Measurements from ENCODE around the gene CHD9NB.

Gene CHD9NB

GRCh38 chr16:53024045-53024444 lies 28.7 kb downstream of the CHD9NB start:
- WGBS (ENCODE audit: insufficient coverage, insufficient read length) = no CpG with 5 or more reads among the region's 4 CpGs
- Histone ChIP-seq H3K27me3 (ENCODE audit: control insufficient read depth, insufficient read depth, low read length) (no peaks in the 10 kb centered on the region), H3K27ac (ENCODE audit: low read length) (no peak overlapping the region), H3K36me3 (ENCODE audit: control insufficient read depth, insufficient read depth, low read length) (no peaks in the 10 kb centered on the region), H3K4me1 (ENCODE audit: control insufficient read depth, insufficient read depth, low read length) (no peaks in the 10 kb centered on the region), H3K9me3 (ENCODE audit: control insufficient read depth, insufficient read depth, low read length) (no peaks in the 10 kb centered on the region), H3K4me3 (ENCODE audit: low read length) (no peak overlapping the region)
- DNase-seq (ENCODE audit: low read depth, low spot score) = no peak

GRCh38 chr16:53022374-53022773 lies 30.3 kb downstream of the CHD9NB start:
- Histone ChIP-seq H3K4me3 (ENCODE audit: low read length) (no peak overlapping the region), H3K27ac (ENCODE audit: low read length) (no peak overlapping the region), H3K27me3 (ENCODE audit: control insufficient read depth, insufficient read depth, low read length) (no peaks in the 10 kb centered on the region), H3K9me3 (ENCODE audit: control insufficient read depth, insufficient read depth, low read length) (no peaks in the 10 kb centered on the region), H3K4me1 (ENCODE audit: control insufficient read depth, insufficient read depth, low read length) (no peaks in the 10 kb centered on the region), H3K36me3 (ENCODE audit: control insufficient read depth, insufficient read depth, low read length) (no peaks in the 10 kb centered on the region)
- no CpG with 5 or more reads among the region's 5 CpGs for WGBS (ENCODE audit: insufficient coverage, insufficient read length)
- no peak for DNase-seq (ENCODE audit: low read depth, low spot score)

GRCh38 chr16:53018834-53019416 lies 33.8 kb downstream of the CHD9NB start:
- H3K36me3 ChIP-seq (ENCODE audit: control insufficient read depth, insufficient read depth, low read length) = no peaks in the 10 kb centered on the region
- no peaks in the 10 kb centered on the region for H3K27me3 ChIP-seq (ENCODE audit: control insufficient read depth, insufficient read depth, low read length)
- no peak overlapping the region for H3K27ac ChIP-seq (ENCODE audit: low read length)
- no peak for DNase-seq (ENCODE audit: low read depth, low spot score)
- H3K4me1 ChIP-seq (ENCODE audit: control insufficient read depth, insufficient read depth, low read length) = no peaks in the 10 kb centered on the region
- no CpG with 5 or more reads among the region's 2 CpGs for WGBS (ENCODE audit: insufficient coverage, insufficient read length)
- no peaks in the 10 kb centered on the region for H3K9me3 ChIP-seq (ENCODE audit: control insufficient read depth, insufficient read depth, low read length)
- H3K4me3 ChIP-seq (ENCODE audit: low read length) = no peak overlapping the region; the same call in 1 of the 2 replicates

- Histone ChIP-seq H3K27me3 (ENCODE audit: control insufficient read depth, insufficient read depth, low read length) (no peaks in the 10 kb centered on the region), H3K9me3 (ENCODE audit: control insufficient read depth, insufficient read depth, low read length) (no peaks in the 10 kb centered on the region), H3K4me1 (ENCODE audit: control insufficient read depth, insufficient read depth, low read length) (no peaks in the 10 kb centered on the region), H3K27ac (ENCODE audit: low read length) (no peak overlapping the region), H3K36me3 (ENCODE audit: control insufficient read depth, insufficient read depth, low read length) (no peaks in the 10 kb centered on the region), H3K4me3 (ENCODE audit: low read length) (no peak overlapping the region)
- no CpG with 5 or more reads among the region's 4 CpGs for WGBS (ENCODE audit: insufficient coverage, insufficient read length)
- no peak for DNase-seq (ENCODE audit: low read depth, low spot score)
Observed at GRCh38 chr16:53014287-53014686, 38.4 kb downstream of the CHD9NB start.

GRCh38 chr16:53007095-53007494 lies 45.6 kb downstream of the CHD9NB start:
- no peaks in the 10 kb centered on the region for H3K4me1 ChIP-seq (ENCODE audit: control insufficient read depth, insufficient read depth, low read length)
- no peak overlapping the region for H3K27ac ChIP-seq (ENCODE audit: low read length)
- no CpG with 5 or more reads among the region's 1 CpG for WGBS (ENCODE audit: insufficient coverage, insufficient read length)
- H3K9me3 ChIP-seq (ENCODE audit: control insufficient read depth, insufficient read depth, low read length) = no peaks in the 10 kb centered on the region
- DNase-seq (ENCODE audit: low read depth, low spot score) = no peak
- H3K4me3 ChIP-seq (ENCODE audit: low read length) = no peak overlapping the region
- H3K27me3 ChIP-seq (ENCODE audit: control insufficient read depth, insufficient read depth, low read length) = no peaks in the 10 kb centered on the region
- H3K36me3 ChIP-seq (ENCODE audit: control insufficient read depth, insufficient read depth, low read length) = no peaks in the 10 kb centered on the region

- no peak for DNase-seq (ENCODE audit: low read depth, low spot score)
- no peaks in the 10 kb centered on the region for H3K4me1 ChIP-seq (ENCODE audit: control insufficient read depth, insufficient read depth, low read length)
- H3K27me3 ChIP-seq (ENCODE audit: control insufficient read depth, insufficient read depth, low read length) = no peaks in the 10 kb centered on the region
- H3K4me3 ChIP-seq (ENCODE audit: low read length) = no peak overlapping the region
- H3K36me3 ChIP-seq (ENCODE audit: control insufficient read depth, insufficient read depth, low read length) = no peaks in the 10 kb centered on the region
- H3K27ac ChIP-seq (ENCODE audit: low read length) = no peak overlapping the region
- no peaks in the 10 kb centered on the region for H3K9me3 ChIP-seq (ENCODE audit: control insufficient read depth, insufficient read depth, low read length)
- no CpG with 5 or more reads among the region's 1 CpG for WGBS (ENCODE audit: insufficient coverage, insufficient read length)
Observed at GRCh38 chr16:52997922-52998321, 54.8 kb downstream of the CHD9NB start.

- no peak overlapping the region for H3K4me3 ChIP-seq (ENCODE audit: low read length)
- H3K36me3 ChIP-seq (ENCODE audit: control insufficient read depth, insufficient read depth, low read length) = no peaks in the 10 kb centered on the region
- no peaks in the 10 kb centered on the region for H3K9me3 ChIP-seq (ENCODE audit: control insufficient read depth, insufficient read depth, low read length)
- no peaks in the 10 kb centered on the region for H3K27me3 ChIP-seq (ENCODE audit: control insufficient read depth, insufficient read depth, low read length)
- no peaks in the 10 kb centered on the region for H3K4me1 ChIP-seq (ENCODE audit: control insufficient read depth, insufficient read depth, low read length)
- DNase-seq (ENCODE audit: low read depth, low spot score) = no peak
- WGBS (ENCODE audit: insufficient coverage, insufficient read length) = no CpG with 5 or more reads among the region's 5 CpGs
- no peak overlapping the region for H3K27ac ChIP-seq (ENCODE audit: low read length)
Observed at GRCh38 chr16:52994942-52995341, 57.8 kb downstream of the CHD9NB start.

- H3K27me3 ChIP-seq (ENCODE audit: control insufficient read depth, insufficient read depth, low read length) = no peaks in the 10 kb centered on the region
- H3K4me3 ChIP-seq (ENCODE audit: low read length) = no peak overlapping the region
- no peak overlapping the region for H3K27ac ChIP-seq (ENCODE audit: low read length)
- no peaks in the 10 kb centered on the region for H3K9me3 ChIP-seq (ENCODE audit: control insufficient read depth, insufficient read depth, low read length)
- DNase-seq (ENCODE audit: low read depth, low spot score) = no peak
- no CpG with 5 or more reads among the region's 3 CpGs for WGBS (ENCODE audit: insufficient coverage, insufficient read length)
- no peaks in the 10 kb centered on the region for H3K36me3 ChIP-seq (ENCODE audit: control insufficient read depth, insufficient read depth, low read length)
- H3K4me1 ChIP-seq (ENCODE audit: control insufficient read depth, insufficient read depth, low read length) = no peaks in the 10 kb centered on the region
Observed at GRCh38 chr16:52993179-52993578, 59.5 kb downstream of the CHD9NB start.

GRCh38 chr16:52991572-52991971 lies 61.1 kb downstream of the CHD9NB start:
- no CpG with 5 or more reads among the region's 1 CpG for WGBS (ENCODE audit: insufficient coverage, insufficient read length)
- DNase-seq (ENCODE audit: low read depth, low spot score) = no peak
- no peaks in the 10 kb centered on the region for H3K4me1 ChIP-seq (ENCODE audit: control insufficient read depth, insufficient read depth, low read length)
- H3K4me3 ChIP-seq (ENCODE audit: low read length) = no peak overlapping the region
- no peaks in the 10 kb centered on the region for H3K9me3 ChIP-seq (ENCODE audit: control insufficient read depth, insufficient read depth, low read length)
- no peaks in the 10 kb centered on the region for H3K36me3 ChIP-seq (ENCODE audit: control insufficient read depth, insufficient read depth, low read length)
- no peaks in the 10 kb centered on the region for H3K27me3 ChIP-seq (ENCODE audit: control insufficient read depth, insufficient read depth, low read length)
- H3K27ac ChIP-seq (ENCODE audit: low read length) = no peak overlapping the region

All from iPS DF 6.9 (cell line).